UCSD-AML1 (cell line): Measurements from ENCODE around the gene OR2S2.

Experiments used
- DNase-seq: peaks from one replicate; lab custom pipeline; 2025; ENCODE audit not compliant: unreplicated experiment; lab: John Stamatoyannopoulos, UW

OR2S2 gene

GRCh38 chr9:35910613-35911359 lies 47.2 kb downstream of the OR2S2 start:
- peak; percentile 58 for DNase-seq

- DNase-seq = no peak
Observed at GRCh38 chr9:35909687-35910612, 48.0 kb downstream of the OR2S2 start.

- no peak for DNase-seq
Observed at GRCh38 chr9:35909274-35909673, 48.7 kb downstream of the OR2S2 start, which contains the start of gene SPAAR. Gene SPAAR (plus strand): TSS chr9:35909490. CDS start chr9:35910464, 974 bp downstream.

- no peak for DNase-seq
Observed at GRCh38 chr9:35908504-35909125, 49.3 kb downstream of the OR2S2 start.

GRCh38 chr9:35907711-35908503 lies 50.0 kb downstream of the OR2S2 start:
- peak; percentile 74 for DNase-seq
